NCI-H345 treated with DMSO at 0.1 percent for 48 hours (cell line): Measurements from ENCODE around the gene SLC47A2.

Experiments
- DNase-seq: peaks from one replicate; lab custom pipeline; 2025; ENCODE audit not compliant: unreplicated experiment; lab: John Stamatoyannopoulos, UW

Gene SLC47A2

GRCh38 chr17:19747829-19748806 is 31.7 kb upstream of the SLC47A2 start, which contains the start of gene ALDH3A1:
Gene ALDH3A1, minus strand, starts transcription at chr17:19748298. Its CDS starts 3,169 bp downstream, at chr17:19745129.
- no peak for DNase-seq

- DNase-seq, result no peak
These were observed 30.9 kb upstream of the SLC47A2 start for GRCh38 chr17:19747159-19747719.

DNA sequence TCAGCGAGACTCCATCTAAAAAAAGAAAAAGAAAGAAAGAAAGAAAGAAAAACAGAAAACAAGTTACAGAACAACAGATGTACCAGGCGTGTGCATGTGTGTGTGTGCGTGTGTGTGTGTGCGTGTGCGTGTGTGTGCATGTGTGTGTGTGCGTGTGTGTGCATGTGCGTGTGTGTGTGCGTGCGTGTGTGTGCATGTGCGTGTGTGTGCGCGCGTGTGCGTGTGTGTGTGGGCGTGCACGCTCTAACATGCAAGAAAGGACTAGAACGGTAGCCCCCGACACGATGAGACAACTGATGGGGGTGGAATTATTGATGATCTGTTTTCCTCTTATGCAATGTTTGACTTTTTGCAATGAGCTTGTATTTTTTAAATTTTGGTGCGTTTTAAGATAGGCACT is 30.1 kb upstream of the SLC47A2 start:
- DNase-seq, result no peak

GRCh38 chr17:19744922-19745757 is 28.8 kb upstream of the SLC47A2 start:
- DNase-seq, result peak; percentile 26

GRCh38 chr17:19744492-19744891 is 28.1 kb upstream of the SLC47A2 start:
- DNase-seq, result no peak

DNA sequence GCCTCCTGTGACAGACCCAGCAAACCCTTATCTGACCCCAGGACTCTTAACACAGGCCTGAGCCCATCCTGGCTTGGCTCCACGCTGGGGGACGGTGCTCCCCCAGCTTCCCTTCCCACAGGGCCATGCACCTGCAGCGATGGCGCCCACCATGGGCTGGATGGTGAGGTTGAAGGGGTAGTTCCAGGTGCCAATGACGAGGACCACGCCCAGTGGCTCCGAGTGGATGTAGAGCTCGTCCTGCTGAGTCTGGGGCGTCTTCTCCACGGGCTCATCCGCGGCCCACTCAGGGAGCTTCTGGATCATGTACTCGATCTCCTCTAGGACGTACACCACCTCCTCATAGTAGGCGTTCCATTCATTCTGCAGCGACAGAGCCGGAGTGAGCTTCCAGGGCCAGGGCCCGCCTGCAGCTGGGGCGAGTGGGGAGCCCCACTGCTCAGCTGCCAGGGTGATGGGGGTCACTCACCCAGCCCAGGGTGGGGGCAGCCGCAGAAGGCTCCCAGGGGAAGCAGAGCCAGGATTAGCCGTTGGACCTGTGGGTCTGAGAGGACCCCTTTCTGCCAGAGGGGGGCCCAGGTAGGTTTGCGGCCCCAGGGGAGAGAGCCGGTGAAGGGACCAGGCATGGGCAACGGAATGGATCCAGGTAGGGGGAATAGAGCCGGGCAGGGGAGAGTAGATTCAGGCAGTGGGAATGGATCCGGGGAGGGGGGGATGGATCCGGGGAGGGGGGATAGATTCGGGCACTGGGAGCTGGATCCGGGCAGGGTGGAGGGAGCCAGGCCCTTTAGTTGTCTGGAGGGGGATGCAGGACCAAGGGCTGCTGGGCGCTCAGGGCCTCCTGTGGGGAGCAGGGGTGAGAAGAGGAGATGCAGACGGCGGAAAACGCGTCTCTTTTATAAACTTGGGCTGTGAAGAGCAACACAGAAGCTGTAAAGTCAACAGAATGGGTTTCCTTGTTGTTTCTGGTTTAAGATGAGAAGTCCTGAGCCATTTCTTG is 27.0 kb upstream of the SLC47A2 start:
- no peak for DNase-seq

DNA sequence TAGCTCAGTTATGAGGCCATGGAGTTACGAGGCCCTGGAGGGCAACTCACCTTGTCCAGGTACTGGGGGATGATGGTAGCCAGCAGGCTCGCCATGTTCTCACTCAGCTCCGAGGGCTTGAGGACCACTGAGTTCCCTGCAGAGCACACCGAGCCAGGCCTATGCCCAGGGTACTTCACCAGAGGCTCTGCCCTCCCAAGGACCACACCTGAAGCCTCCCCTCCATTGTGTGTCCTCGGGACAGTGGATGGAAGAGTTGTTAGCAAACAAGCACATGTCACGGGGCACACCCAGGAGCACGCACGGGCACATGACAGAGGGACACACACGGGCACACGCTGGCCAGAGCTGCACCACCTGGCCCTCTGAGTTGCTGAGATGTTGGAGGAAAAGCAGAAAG is 26.1 kb upstream of the SLC47A2 start:
- no peak for DNase-seq

DNA sequence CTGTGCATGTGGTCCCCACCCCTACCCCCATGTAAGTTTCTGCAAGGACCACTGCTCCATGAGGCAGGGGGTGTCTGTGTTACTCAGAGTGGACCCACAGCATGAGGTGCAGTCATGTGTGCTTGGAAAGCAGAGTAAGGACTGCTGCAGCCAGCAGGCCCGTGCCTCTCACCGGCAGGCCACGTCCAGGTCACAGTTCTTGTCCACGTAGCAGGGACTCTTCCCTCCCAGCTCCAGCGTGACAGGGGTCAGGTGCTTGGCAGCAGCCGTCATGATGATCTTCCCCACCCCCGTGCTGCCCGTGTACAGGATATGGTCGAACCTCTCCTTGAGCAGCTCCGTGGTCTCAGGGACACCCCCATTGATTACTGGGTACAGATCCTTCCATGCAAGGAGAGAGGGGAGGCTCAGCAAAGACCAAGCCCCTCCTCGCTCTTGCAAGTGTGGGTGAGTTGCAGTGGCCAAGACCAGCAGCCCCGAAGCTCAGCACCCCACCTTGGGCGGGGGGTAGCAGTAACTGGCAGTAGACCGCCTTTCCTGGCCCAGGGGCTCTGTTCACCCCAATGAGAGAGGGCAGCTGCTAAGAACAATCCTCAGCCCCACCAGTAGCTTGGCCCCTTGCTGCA is 25.6 kb upstream of the SLC47A2 start:
- DNase-seq, result no peak

DNA sequence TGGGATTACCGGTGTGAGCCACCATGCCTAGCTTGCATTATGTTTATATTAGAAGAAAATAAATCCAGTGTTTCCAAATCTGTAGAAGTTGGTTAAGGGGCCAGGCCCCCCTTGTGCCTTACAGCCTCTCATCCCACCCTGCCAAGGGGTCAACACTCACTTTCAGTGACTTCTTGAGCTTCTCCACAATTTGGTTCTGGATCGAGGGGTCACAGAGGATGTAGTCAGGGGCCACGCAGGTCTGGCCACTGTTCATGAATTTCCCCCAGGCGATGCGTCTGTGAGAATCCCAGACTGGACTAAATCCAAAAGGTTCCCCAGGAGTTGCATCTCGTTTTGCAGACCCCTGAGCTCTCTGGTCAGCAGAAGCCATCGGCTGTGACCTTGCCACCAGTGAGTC is 24.5 kb upstream of the SLC47A2 start:
- DNase-seq, result no peak

GRCh38 chr17:19739241-19740201 is 23.1 kb upstream of the SLC47A2 start:
- DNase-seq, result no peak

DNA sequence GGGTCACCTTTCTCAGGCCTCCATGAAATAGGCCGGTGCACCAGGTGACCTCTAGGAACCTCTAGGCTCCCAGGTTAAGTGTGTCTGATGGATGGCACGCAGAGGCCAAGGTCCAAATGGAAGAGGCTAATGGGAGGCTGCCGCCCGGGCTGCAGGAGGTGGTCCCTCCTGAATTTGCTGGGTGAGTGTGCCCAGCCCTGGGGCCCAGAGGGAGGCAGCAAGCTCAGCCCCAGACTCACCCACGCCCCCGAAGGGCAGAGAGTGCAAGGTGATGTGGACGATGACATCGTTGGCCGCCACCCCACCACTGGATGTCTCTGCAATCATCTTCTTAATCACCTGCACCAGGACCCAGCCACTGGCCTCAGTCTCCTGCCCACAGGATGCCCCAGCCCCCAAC is 22.4 kb upstream of the SLC47A2 start:
- no peak for DNase-seq

- DNase-seq, result no peak
These were observed 21.7 kb upstream of the SLC47A2 start for GRCh38 chr17:19738073-19738449.

DNA sequence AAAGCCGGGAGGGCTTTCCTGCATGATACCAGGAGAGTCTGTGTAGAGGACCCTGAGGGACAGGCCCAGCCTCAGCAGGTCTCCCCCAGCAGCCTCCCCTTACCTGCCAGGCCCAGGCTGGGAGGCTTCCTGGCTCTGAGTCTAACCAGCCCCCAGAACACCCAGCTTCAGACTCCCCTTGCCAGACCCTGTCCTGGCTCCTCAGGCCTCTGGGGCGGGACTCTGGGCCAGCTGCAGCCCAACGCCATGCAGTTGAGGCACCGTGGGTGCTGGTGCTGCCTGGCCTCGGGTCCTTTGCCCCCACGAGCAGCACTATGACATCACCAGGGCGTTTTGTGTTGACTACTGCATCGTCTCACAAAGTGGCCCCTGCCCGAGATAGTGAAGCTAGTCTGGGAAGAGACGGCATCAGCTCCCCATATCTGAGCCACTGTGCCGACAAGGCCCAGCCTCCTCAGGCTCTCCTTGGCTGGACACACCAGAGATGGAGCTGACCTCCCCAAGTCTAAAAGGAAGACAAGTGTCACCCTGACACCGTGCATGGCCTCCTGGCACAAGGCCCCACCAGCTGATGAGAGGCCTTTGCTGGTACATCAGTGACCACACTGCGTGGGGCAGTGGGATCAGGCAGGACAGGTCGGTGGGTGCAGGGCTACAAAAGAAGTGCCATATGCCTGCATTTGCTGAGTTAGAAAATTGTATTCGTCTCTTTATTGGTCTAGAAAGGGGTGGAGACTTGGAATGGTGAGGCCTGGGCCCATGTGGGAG is 21.1 kb upstream of the SLC47A2 start:
- no peak for DNase-seq

DNA sequence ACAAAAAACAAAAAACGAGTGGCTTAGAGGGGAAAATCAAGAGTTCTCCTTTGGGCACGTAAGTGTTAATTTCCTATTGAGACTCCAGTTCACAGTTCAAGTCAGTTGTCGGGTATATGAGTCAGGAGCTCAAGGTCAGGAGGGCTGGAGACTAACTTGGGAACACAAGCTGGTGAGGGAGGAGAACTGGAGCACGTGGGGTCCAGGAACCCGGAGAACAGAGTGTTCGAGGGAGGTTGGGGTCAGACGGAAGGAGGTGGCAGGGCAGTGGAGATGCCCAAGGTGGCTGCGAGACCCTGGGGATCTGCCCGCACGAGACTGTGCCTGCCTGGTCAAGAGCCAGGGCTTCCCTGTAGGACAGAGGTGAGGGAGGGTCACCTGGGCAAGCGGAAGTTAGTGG is 19.7 kb upstream of the SLC47A2 start:
- DNase-seq, result no peak

DNA sequence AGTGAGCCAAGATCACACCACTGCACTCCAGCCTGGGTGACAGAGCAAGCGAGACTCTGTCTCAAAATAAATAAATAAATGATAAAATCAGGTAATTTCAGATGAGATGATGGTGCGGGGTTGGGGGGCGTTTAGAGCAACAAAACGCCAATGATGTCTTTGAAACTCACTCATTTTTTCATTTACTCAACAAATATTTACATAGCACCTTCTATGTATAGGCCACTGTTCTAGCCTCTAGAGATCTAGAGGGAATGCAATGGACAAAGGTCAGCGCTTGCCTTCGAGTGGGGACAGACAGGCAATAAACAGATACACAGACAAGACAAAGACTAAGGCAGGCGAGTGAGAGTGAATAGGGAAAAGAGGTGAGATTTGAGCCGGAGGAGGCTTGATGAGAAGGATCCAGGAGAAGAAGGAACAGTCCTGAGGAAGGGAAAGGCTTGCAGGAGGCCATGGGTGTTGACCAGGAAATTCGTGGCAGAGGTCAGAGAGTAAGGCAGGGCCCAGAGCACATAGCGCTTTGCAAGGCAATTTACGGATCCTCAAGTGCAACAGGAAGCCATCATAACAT is 17.7 kb upstream of the SLC47A2 start:
- no peak for DNase-seq

DNA sequence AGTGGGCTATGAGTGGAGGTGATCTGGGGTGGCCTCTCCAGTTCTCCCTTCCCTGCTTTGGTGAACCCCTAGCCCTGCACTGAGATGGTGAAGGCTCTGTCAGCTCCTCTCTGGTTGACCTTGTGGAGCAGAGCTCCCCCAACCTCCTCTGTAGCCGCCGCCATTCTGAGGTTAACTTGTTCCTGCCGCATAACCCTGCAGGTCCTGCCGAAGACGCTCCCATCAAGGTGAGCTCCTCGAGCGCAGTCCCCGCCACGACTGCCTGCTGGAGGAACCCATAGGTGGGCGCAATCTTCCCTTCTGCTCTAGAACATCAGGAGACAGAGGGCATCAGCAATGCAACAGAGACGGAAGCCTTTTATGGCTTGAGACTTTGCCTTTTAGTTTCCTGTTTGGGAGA is 15.2 kb upstream of the SLC47A2 start:
- DNase-seq, result no peak

DNA sequence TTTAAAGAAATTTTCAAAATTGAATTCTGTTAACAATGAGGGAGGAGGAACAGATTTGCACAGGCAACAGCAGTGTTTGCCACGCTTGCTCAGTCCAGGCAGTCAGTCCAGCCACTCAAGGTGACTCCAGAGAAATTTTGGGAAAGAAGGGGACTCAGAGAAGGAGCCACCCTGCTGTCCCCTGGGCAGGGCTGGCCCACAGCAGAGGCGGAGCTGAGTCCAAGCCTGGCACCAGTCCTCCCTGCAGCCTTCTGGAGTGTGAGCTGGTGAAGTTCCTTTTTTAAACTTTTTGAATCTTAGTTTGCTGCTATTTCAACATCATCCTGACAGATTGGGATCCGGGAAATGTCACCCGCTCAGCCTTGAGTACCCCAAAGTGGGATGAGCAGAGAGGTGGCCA is 14.5 kb upstream of the SLC47A2 start:
- no peak for DNase-seq

DNA sequence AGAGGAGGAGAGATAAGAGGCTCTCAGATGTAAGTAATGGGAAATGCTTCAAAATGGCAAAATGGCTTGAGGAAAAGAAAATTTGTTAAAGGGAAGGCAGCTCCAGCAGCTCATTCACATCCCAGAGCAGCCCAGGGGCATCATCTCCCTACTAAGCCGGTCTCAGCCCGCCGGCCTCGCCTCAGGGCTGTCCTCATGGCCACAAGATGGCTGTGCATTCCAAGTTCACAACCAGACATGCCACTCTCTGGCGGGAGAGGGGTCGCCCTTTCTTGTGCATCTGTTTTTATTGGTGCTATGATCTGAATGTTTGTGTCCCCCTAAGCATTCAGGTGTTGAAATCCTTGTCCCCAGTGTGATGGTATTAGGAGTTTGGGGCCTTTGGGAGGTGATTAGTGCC is 13.5 kb upstream of the SLC47A2 start:
- no peak for DNase-seq
